PC-3 (cell line): ENCODE results near the gene ASB13. TPM values are rescaled to one million over a fixed set of nuclear protein-coding genes. Genes with fewer than 3 reads are reported as not detected.

Source experiments
- ATAC-seq: fragments of 200-7000 bp; cut with Tn5 transposase; 2 replicates; pipeline ENCODE4 v1.9.1; 2020; ENCODE audit warnings: mild to moderate bottlenecking, moderate library complexity
- BruUV-seq: library from RNA; stranded (reverse); fragments of 400-500 nt; replicated peaks from 2 replicates; lab custom pipeline; 2021; lab: Mats Ljungman, UMichigan
- CTCF ChIA-PET: fragments of 300-600 bp; sonication (Branson Sonifier 250); formaldehyde crosslinking; loops from one replicate; lab custom pipeline; 2022; ENCODE audit warnings: antibody characterized with exemption; lab: Charles Lee
- POLR2A ChIA-PET: fragments of 300-600 bp; sonication (Branson Sonifier 250); formaldehyde crosslinking; loops from one replicate; lab custom pipeline; 2022; ENCODE audit warnings: antibody characterized with exemption; ENCODE audit not compliant: unreplicated experiment; lab: Charles Lee
- DNase-seq: peaks from one replicate; pipeline ENCODE4 v3.0.0-alpha.2; 2015
- H2AFZ ChIP-seq: fragments of 300-600 bp; sonication (generic); 2 replicates; pipeline ENCODE4 v1.6.0; 2016; ENCODE audit warnings: antibody characterized with exemption, low read length
- H3F3A ChIP-seq: fragments of 300-600 bp; sonication (generic); one replicate; pipeline ENCODE4 v1.6.0; 2017; ENCODE audit warnings: antibody characterized with exemption, low read length, control low read depth, mild to moderate bottlenecking; ENCODE audit not compliant: unreplicated experiment
- H3K27ac ChIP-seq: fragments of 300-600 bp; sonication (generic); 2 replicates; pipeline ENCODE4 v1.5.1; 2016; ENCODE audit warnings: mild to moderate bottlenecking, low read length
- H3K27me3 ChIP-seq: fragments of 300-600 bp; sonication (generic); 2 replicates; pipeline ENCODE4 v1.6.1; 2016; ENCODE audit warnings: low read length, mixed read lengths
- H3K36me3 ChIP-seq: fragments of 300-600 bp; sonication (generic); 2 replicates; pipeline ENCODE4 v1.6.1; 2016; ENCODE audit warnings: low read depth, mixed run types, low read length, mixed read lengths
- H3K4me1 ChIP-seq: fragments of 300-600 bp; sonication (generic); 2 replicates; pipeline ENCODE4 v1.5.1; 2016; ENCODE audit warnings: low read length; ENCODE audit not compliant: insufficient read depth
- H3K4me2 ChIP-seq: fragments of 300-600 bp; sonication (generic); 2 replicates; pipeline ENCODE4 v1.6.0; 2016; ENCODE audit warnings: low read length
- H3K4me3 ChIP-seq: fragments of 300-600 bp; sonication (generic); 2 replicates; pipeline ENCODE4 v1.5.1; 2016; ENCODE audit warnings: mild to moderate bottlenecking, low read length, mixed read lengths
- H3K79me2 ChIP-seq: fragments of 300-600 bp; sonication (generic); 2 replicates; pipeline ENCODE4 v1.6.1; 2017; ENCODE audit warnings: low read length, mixed read lengths
- H3K9ac ChIP-seq: fragments of 300-600 bp; sonication (generic); 2 replicates; pipeline ENCODE4 v1.6.0; 2016; ENCODE audit warnings: mild to moderate bottlenecking, low read length
- H3K9me2 ChIP-seq: fragments of 300-600 bp; sonication (generic); replicated peaks from 2 replicates; pipeline ENCODE4 v1.6.1; 2016; ENCODE audit warnings: mixed run types, low read length, mixed read lengths
- H3K9me3 ChIP-seq: fragments of 300-600 bp; sonication (generic); 2 replicates; pipeline ENCODE4 v1.6.1; 2016; ENCODE audit warnings: low read length, mixed read lengths
- H4K20me1 ChIP-seq: fragments of 300-600 bp; sonication (generic); 2 replicates; pipeline ENCODE4 v1.6.1; 2016; ENCODE audit warnings: low read length, mixed read lengths
- CTCF ChIP-seq: fragments of 300-600 bp; sonication (generic); conservative IDR thresholded peaks from 2 replicates; pipeline ENCODE4 v1.5.1; 2017; ENCODE audit warnings: antibody characterized with exemption, low read depth, mild to moderate bottlenecking, low read length
- EZH2 ChIP-seq: fragments of 300-600 bp; sonication (generic); IDR thresholded peaks from one replicate; pipeline ENCODE4 v1.6.1; 2017; ENCODE audit warnings: antibody characterized with exemption, mild to moderate bottlenecking, low read length; ENCODE audit not compliant: unreplicated experiment
- EZH2phosphoT487 ChIP-seq: fragments of 300-600 bp; sonication (generic); IDR thresholded peaks from 2 replicates; pipeline ENCODE4 v1.6.1; 2018; ENCODE audit warnings: mild to moderate bottlenecking, antibody characterized with exemption, low read length, borderline replicate concordance
- intact Hi-C: fragments of 100-400 bp; cut with micrococcal nuclease; formaldehyde crosslinking; loops from 2 replicates; pipeline ENCODE4 v1.9.0; 2023
- total RNA-seq: library from RNA; depleted of rRNA; stranded (reverse); fragments of >200 nt; gene quantifications from 2 replicates; pipeline ENCODE4 v1.2.3, GENCODE V29; 2014

ASB13 gene
- total RNA-seq, 1 experiment from 2014 or later, result 6.6 TPM

GRCh38 chr10:5685764-5686240 lies 19.4 kb upstream of the ASB13 start:
- CTCF ChIA-PET, result no interaction called here
- TF ChIP-seq EZH2phosphoT487, result no peak
- 0 out of 2 replicates have a peak, but pooled peaks have one; percentile 5 for TF ChIP-seq CTCF
- no peak for TF ChIP-seq EZH2
- Histone ChIP-seq H4K20me1 (peaks cover 17% of the 10 kb centered on the region), H2AFZ (no peak overlapping the region), H3K36me3 (no peaks in the 10 kb centered on the region), H3K27ac (peak overlapping the region; percentile 73; the same call in 1 of the 2 replicates), H3K9me3 (no peaks in the 10 kb centered on the region), H3K79me2 (peaks cover 61% of the 10 kb centered on the region), H3K4me1 (peaks cover 12% of the 10 kb centered on the region; the same call in 1 of the 2 replicates), H3K9me2 (no peaks in the 10 kb centered on the region), H3F3A (no peaks in the 10 kb centered on the region), H3K27me3 (no peaks in the 10 kb centered on the region), H3K4me2 (peak overlapping the region; percentile 85), H3K4me3 (peak overlapping the region; percentile 84), H3K9ac (peak overlapping the region; percentile 93)
- POLR2A ChIA-PET, result no interaction called here
- intact Hi-C loops, result loop anchor here (5.0 to 10.0 kb wide), 2 partner anchors 126 to 199 kb away; partner anchors contain the start of genes ANKRD16 and GDI2
- DNase-seq (no peak), ATAC-seq (no peak)
- TSS peak; percentile 59 for BruUV-seq

GRCh38 chr10:5684971-5685763 lies 18.8 kb upstream of the ASB13 start:
- peak; percentile 53 for ATAC-seq
- no TSS peak for BruUV-seq
- POLR2A ChIA-PET, result no interaction called here
- Histone ChIP-seq H3K79me2 (peaks cover 55% of the 10 kb centered on the region), H3K36me3 (no peaks in the 10 kb centered on the region), H3K9me3 (no peaks in the 10 kb centered on the region), H3K9ac (peak overlapping the region; percentile 93), H3K27ac (peak overlapping the region; percentile 73), H3K4me2 (peak overlapping the region; percentile 85), H3K27me3 (no peaks in the 10 kb centered on the region), H3K9me2 (no peaks in the 10 kb centered on the region), H3F3A (no peaks in the 10 kb centered on the region), H4K20me1 (peaks cover 17% of the 10 kb centered on the region), H3K4me1 (peaks cover 12% of the 10 kb centered on the region; the same call in 1 of the 2 replicates), H2AFZ (peak overlapping the region; percentile 76), H3K4me3 (peak overlapping the region; percentile 84)
- intact Hi-C loops, result loop anchor here (5.0 to 10.0 kb wide), 2 partner anchors 127 to 200 kb away; partner anchors contain the start of genes ANKRD16 and GDI2
- CTCF ChIA-PET, result interaction anchor here (0.9 kb wide), 1 partner anchor 188 kb away, joined by 3 read pairs; no protein-coding TSS in a partner anchor
- DNase-seq, result peak; percentile 50
- TF ChIP-seq CTCF, result peak; percentile 45; the same call in 1 of the 2 replicates
- no peak for TF ChIP-seq EZH2phosphoT487
